Measurements from ENCODE around the gene RPS15. TPM values are rescaled to one million over a fixed set of nuclear protein-coding genes. Genes with fewer than 3 reads are reported as not detected.

Gene RPS15
- total and polyA plus RNA-seq, 2 of the 13 experiments (the other 11 are each of a cell fraction or from before 2014, with no cell fraction given): 695 to 1,411 TPM

- TF ChIP-seq MXI1 (IDR thresholded peaks at IDR 0.05; ENCODE audit: borderline replicate concordance, low read depth, low read length) (peak; percentile 67; the same call in 1 of the 3 replicates), HOXA5 (CRISPR knock-in tag; IDR thresholded peaks at IDR 0.05) (0 out of 2 replicates have a peak, but pooled peaks have one; percentile 25), AFF4 (CRISPR knock-in tag; IDR thresholded peaks at IDR 0.05) (no peak), HDAC6 (IDR thresholded peaks at IDR 0.05; ENCODE audit: low read depth, low read length) (no peak), ZFP62 (CRISPR knock-in tag; IDR thresholded peaks at IDR 0.05) (no peak), HOXD1 (CRISPR knock-in tag; IDR thresholded peaks at IDR 0.05) (peak; percentile 26; the same call in 1 of the 2 replicates), HMGXB4 (CRISPR knock-in tag; IDR thresholded peaks at IDR 0.05; ENCODE audit: borderline replicate concordance in 1 of 2, low read depth in 1 of 2) (peak in 1 of 2 experiments; percentile 61), MAFG (CRISPR knock-in tag; IDR thresholded peaks at IDR 0.05) (no peak), GLMP (CRISPR knock-in tag; IDR thresholded peaks at IDR 0.05; ENCODE audit: borderline replicate concordance) (no peak), YEATS4 (CRISPR knock-in tag; IDR thresholded peaks at IDR 0.05; ENCODE audit: borderline replicate concordance) (peak; percentile 60; the same call in 1 of the 2 replicates), NR2C2 (CRISPR knock-in tag; IDR thresholded peaks at IDR 0.05; ENCODE audit: borderline replicate concordance) (no peak), ZNF567 (CRISPR knock-in tag; IDR thresholded peaks at IDR 0.05; ENCODE audit: borderline replicate concordance) (no peak), ZNF781 (CRISPR knock-in tag; IDR thresholded peaks at IDR 0.05; ENCODE audit: borderline replicate concordance, not compliant biosample characterization) (no peak), TFAP4 (IDR thresholded peaks at IDR 0.05; ENCODE audit: borderline replicate concordance, low read depth) (no peak), PHB2 (IDR thresholded peaks at IDR 0.05; ENCODE audit: partially characterized antibody) (no peak), ZC3H4 (CRISPR knock-in tag; IDR thresholded peaks at IDR 0.05; ENCODE audit: borderline replicate concordance) (no peak), ZNF724P (CRISPR knock-in tag; IDR thresholded peaks at IDR 0.05; ENCODE audit: borderline replicate concordance) (no peak), AKAP8 (CRISPR knock-in tag; IDR thresholded peaks at IDR 0.05) (no peak; the same call in 1 of the 2 replicates)
- TF ChIP-seq, protein P1, sequence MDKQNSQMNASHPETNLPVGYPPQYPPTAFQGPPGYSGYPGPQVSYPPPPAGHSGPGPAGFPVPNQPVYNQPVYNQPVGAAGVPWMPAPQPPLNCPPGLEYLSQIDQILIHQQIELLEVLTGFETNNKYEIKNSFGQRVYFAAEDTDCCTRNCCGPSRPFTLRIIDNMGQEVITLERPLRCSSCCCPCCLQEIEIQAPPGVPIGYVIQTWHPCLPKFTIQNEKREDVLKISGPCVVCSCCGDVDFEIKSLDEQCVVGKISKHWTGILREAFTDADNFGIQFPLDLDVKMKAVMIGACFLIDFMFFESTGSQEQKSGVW (CRISPR knock-in tag; IDR thresholded peaks at IDR 0.05; ENCODE audit: borderline replicate concordance): no peak
Observed at GRCh38 chr19:1408300-1409203, 29.6 kb upstream of the RPS15 start (continued).
